MV-4-11 (cell line): ENCODE measurements around the gene DUSP10.

Experiments used
- DNase-seq: peaks from one replicate; lab custom pipeline; 2025; lab: John Stamatoyannopoulos, UW

DUSP10 gene

GRCh38 chr1:221729771-221730330, 12.0 kb downstream of the DUSP10 start:
- DNase-seq = no peak

GRCh38 chr1:221728037-221728505, 13.8 kb downstream of the DUSP10 start:
- no peak for DNase-seq

GRCh38 chr1:221727146-221728036, 14.5 kb downstream of the DUSP10 start:
- no peak for DNase-seq

- DNase-seq = peak; percentile 77
Measured at GRCh38 chr1:221725735-221726672, 15.9 kb downstream of the DUSP10 start.

- peak; percentile 81 for DNase-seq
Measured at GRCh38 chr1:221724931-221725605, 16.8 kb downstream of the DUSP10 start.

GRCh38 chr1:221723848-221724236, 18.0 kb downstream of the DUSP10 start:
- no peak for DNase-seq

GRCh38 chr1:221723018-221723847, 18.7 kb downstream of the DUSP10 start:
- peak; percentile 71 for DNase-seq

GRCh38 chr1:221722254-221723017, 19.5 kb downstream of the DUSP10 start:
- DNase-seq = no peak

GRCh38 chr1:221720545-221720944, 21.3 kb downstream of the DUSP10 start:
- DNase-seq = no peak

- no peak for DNase-seq
Measured at GRCh38 chr1:221719987-221720386, 21.9 kb downstream of the DUSP10 start.

- no peak for DNase-seq
Measured at GRCh38 chr1:221719278-221719597, 22.7 kb downstream of the DUSP10 start.

GRCh38 chr1:221718381-221719277, 23.3 kb downstream of the DUSP10 start:
- peak; percentile 77 for DNase-seq

GRCh38 chr1:221717485-221717853, 24.4 kb downstream of the DUSP10 start:
- no peak for DNase-seq

- no peak for DNase-seq
Measured at GRCh38 chr1:221716713-221717484, 25.0 kb downstream of the DUSP10 start.

GRCh38 chr1:221715321-221716169, 26.3 kb downstream of the DUSP10 start:
- DNase-seq = no peak

GRCh38 chr1:221714227-221715152, 27.4 kb downstream of the DUSP10 start:
- peak; percentile 17 for DNase-seq
